WTC11 (cell line): Measurements from ENCODE around the gene COL9A1. TPM values are rescaled to one million over a fixed set of nuclear protein-coding genes. Genes with fewer than 3 reads are reported as not detected.

ENCODE experiments used
- ATAC-seq: fragments of 200-7000 bp; cut with Tn5 transposase; 2 replicates; pipeline ENCODE4 v1.10.0; 2021; ENCODE audit warnings: mild to moderate bottlenecking, moderate library complexity
- CTCF ChIA-PET: fragments of 300-600 bp; sonication (Branson Sonifier 250); formaldehyde crosslinking; loops from one replicate; lab custom pipeline; 2021; ENCODE audit warnings: antibody characterized with exemption; lab: Charles Lee
- POLR2A ChIA-PET: fragments of 350-600 bp; sonication (Branson Sonifier 250); formaldehyde crosslinking; loops from one replicate; lab custom pipeline; 2021; ENCODE audit warnings: antibody characterized with exemption; lab: Charles Lee
- DNase-seq: peaks from one replicate; pipeline ENCODE4 v3.0.0; 2021; ENCODE audit warnings: low spot score
- H3K27ac Mint-ChIP-seq: 2 replicates; pipeline ENCODE4 v1.8.0; 2021; ENCODE audit warnings: mixed read lengths
- H3K27me3 Mint-ChIP-seq: 2 replicates; pipeline ENCODE4 v1.8.0; 2021; ENCODE audit warnings: low read depth, mild to moderate bottlenecking, moderate library complexity, mixed read lengths
- H3K36me3 Mint-ChIP-seq: 2 replicates; pipeline ENCODE4 v1.8.0; 2021; ENCODE audit warnings: mixed read lengths
- H3K4me1 Mint-ChIP-seq: 2 replicates; pipeline ENCODE4 v1.8.0; 2022; ENCODE audit warnings: mixed read lengths
- H3K4me3 Mint-ChIP-seq: 2 replicates; pipeline ENCODE4 v1.8.0; 2021; ENCODE audit warnings: mild to moderate bottlenecking, moderate library complexity, mixed read lengths
- H3K9me3 Mint-ChIP-seq: 2 replicates; pipeline ENCODE4 v1.8.0; 2021; ENCODE audit warnings: mixed read lengths
- CDX4 ChIP-seq: fragments of 250-450 bp; sonication (Bioruptor Pico); IDR thresholded peaks from 2 replicates; pipeline ENCODE4 v1.9.0; 2021; ENCODE audit warnings: moderate library complexity, mild to moderate bottlenecking, inconsistent platforms, borderline replicate concordance
- EMX1 ChIP-seq: fragments of 250-450 bp; sonication (Bioruptor Pico); IDR thresholded peaks from 2 replicates; pipeline ENCODE4 v1.8.0; 2021; ENCODE audit warnings: mild to moderate bottlenecking
- ERG ChIP-seq: fragments of 250-450 bp; sonication (Bioruptor Pico); IDR thresholded peaks from 2 replicates; pipeline ENCODE4 v1.8.0; 2021; ENCODE audit warnings: mild to moderate bottlenecking
- ETV6 ChIP-seq: sonication (generic); formaldehyde crosslinking; IDR thresholded peaks from 2 replicates; pipeline ENCODE4 v1.8.1; 2022; ENCODE audit warnings: mild to moderate bottlenecking, missing genetic modification reagents
- GRHL2 ChIP-seq: fragments of 250-450 bp; sonication (Bioruptor Pico); IDR thresholded peaks from 2 replicates; pipeline ENCODE4 v1.8.0; 2022; ENCODE audit warnings: mild to moderate bottlenecking, moderate library complexity; ENCODE audit not compliant: insufficient replicate concordance, severe bottlenecking
- GTF2I ChIP-seq: fragments of 250-450 bp; sonication (Bioruptor Pico); conservative IDR thresholded peaks from 2 replicates; pipeline ENCODE4 v1.4.0; 2021; ENCODE audit warnings: mild to moderate bottlenecking
- JUN ChIP-seq: sonication (generic); formaldehyde crosslinking; IDR thresholded peaks from 2 replicates; pipeline ENCODE4 v1.8.0; 2023; ENCODE audit warnings: mild to moderate bottlenecking, missing genetic modification reagents
- NFATC4 ChIP-seq: fragments of 250-450 bp; sonication (Bioruptor Pico); IDR thresholded peaks from 2 replicates; pipeline ENCODE4 v1.9.0; 2021; ENCODE audit warnings: mild to moderate bottlenecking
- NFE2L1 ChIP-seq: sonication (generic); formaldehyde crosslinking; IDR thresholded peaks from 2 replicates; pipeline ENCODE4 v1.8.1; 2023; ENCODE audit warnings: missing genetic modification reagents
- PRDM15 ChIP-seq: sonication (generic); formaldehyde crosslinking; IDR thresholded peaks from 2 replicates; pipeline ENCODE4 v1.8.0; 2022; ENCODE audit warnings: missing genetic modification reagents
- SP1 ChIP-seq: sonication (generic); formaldehyde crosslinking; conservative IDR thresholded peaks from 2 replicates; pipeline ENCODE4 v1.8.1; 2022; ENCODE audit warnings: missing genetic modification reagents
- TP53 ChIP-seq: sonication (generic); formaldehyde crosslinking; IDR thresholded peaks from 2 replicates; pipeline ENCODE4 v1.8.1; 2023; ENCODE audit warnings: mild to moderate bottlenecking, missing genetic modification reagents
- ZNF219 ChIP-seq: sonication (generic); formaldehyde crosslinking; IDR thresholded peaks from 2 replicates; pipeline ENCODE4 v1.8.0; 2023; ENCODE audit warnings: missing genetic modification reagents, mild to moderate bottlenecking, borderline replicate concordance
- ZNF263 ChIP-seq: sonication (generic); formaldehyde crosslinking; IDR thresholded peaks from 2 replicates; pipeline ENCODE4 v1.8.1; 2022; ENCODE audit warnings: low read depth, mild to moderate bottlenecking, moderate library complexity, missing genetic modification reagents
- ZNF423 ChIP-seq: fragments of 250-450 bp; sonication (Bioruptor Pico); IDR thresholded peaks from 2 replicates; pipeline ENCODE4 v2.1.2; 2022; ENCODE audit warnings: mild to moderate bottlenecking, moderate library complexity
- total RNA-seq: library from RNA; stranded (reverse); gene quantifications from 3 replicates; pipeline ENCODE4 v1.2.3, GENCODE V29; 2021
- TF ChIP-seq, protein P1 (sequence below): sonication (generic); formaldehyde crosslinking; IDR thresholded peaks from 2 replicates; pipeline ENCODE4 v1.8.0; 2023; ENCODE audit warnings: mild to moderate bottlenecking, missing genetic modification reagents
- TF ChIP-seq, protein P2 (sequence below): sonication (generic); formaldehyde crosslinking; IDR thresholded peaks from 2 replicates; pipeline ENCODE4 v1.8.0; 2023; ENCODE audit warnings: missing genetic modification reagents

The COL9A1 gene
- total RNA-seq, 1 experiment from 2014 or later: 9.0 TPM

DNA sequence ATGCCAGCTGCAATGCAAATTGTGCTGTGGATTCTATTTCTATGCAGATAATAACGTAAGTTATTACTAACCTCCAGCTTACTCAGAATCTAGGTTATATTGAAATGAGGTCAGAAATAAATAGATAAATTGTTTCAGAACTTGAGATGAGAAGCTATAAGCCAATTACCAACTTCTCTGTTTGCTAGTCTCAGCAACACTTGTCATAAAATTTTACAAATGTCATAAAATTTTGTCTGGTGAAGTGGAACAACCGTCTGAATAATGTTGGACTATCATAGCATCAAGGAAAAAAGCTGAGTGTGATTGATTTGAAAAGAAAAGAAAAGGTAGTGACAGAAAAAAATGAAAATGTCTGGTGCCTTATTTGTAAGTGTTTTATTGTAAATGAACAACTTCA is 36.7 kb downstream of the COL9A1 start (continued):
- TF ChIP-seq, protein P1, sequence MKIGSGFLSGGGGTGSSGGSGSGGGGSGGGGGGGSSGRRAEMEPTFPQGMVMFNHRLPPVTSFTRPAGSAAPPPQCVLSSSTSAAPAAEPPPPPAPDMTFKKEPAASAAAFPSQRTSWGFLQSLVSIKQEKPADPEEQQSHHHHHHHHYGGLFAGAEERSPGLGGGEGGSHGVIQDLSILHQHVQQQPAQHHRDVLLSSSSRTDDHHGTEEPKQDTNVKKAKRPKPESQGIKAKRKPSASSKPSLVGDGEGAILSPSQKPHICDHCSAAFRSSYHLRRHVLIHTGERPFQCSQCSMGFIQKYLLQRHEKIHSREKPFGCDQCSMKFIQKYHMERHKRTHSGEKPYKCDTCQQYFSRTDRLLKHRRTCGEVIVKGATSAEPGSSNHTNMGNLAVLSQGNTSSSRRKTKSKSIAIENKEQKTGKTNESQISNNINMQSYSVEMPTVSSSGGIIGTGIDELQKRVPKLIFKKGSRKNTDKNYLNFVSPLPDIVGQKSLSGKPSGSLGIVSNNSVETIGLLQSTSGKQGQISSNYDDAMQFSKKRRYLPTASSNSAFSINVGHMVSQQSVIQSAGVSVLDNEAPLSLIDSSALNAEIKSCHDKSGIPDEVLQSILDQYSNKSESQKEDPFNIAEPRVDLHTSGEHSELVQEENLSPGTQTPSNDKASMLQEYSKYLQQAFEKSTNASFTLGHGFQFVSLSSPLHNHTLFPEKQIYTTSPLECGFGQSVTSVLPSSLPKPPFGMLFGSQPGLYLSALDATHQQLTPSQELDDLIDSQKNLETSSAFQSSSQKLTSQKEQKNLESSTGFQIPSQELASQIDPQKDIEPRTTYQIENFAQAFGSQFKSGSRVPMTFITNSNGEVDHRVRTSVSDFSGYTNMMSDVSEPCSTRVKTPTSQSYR: no peak
- TF ChIP-seq PRDM15 (CRISPR knock-in tag) (no peak), CDX4 (CRISPR knock-in tag) (no peak), JUN (CRISPR knock-in tag) (no peak)

- no peaks in the 10 kb centered on the region for H3K36me3 Mint-ChIP-seq
These were observed 38.6 kb downstream of the COL9A1 start for GRCh38 chr6:70264306-70264705.

More at GRCh38 chr6:70264306-70264705, 38.6 kb downstream of the COL9A1 start:
- no peak for ATAC-seq
- Mint-ChIP-seq H3K9me3 (no peaks in the 10 kb centered on the region), H3K4me1 (no peaks in the 10 kb centered on the region), H3K27me3 (no peaks in the 10 kb centered on the region), H3K4me3 (no peak overlapping the region), H3K27ac (no peak overlapping the region)
- ChIA-PET CTCF (no interaction called here), POLR2A (no interaction called here)
- DNase-seq: no peak
- no peak for TF ChIP-seq TP53 (CRISPR knock-in tag)
- TF ChIP-seq NFATC4 (CRISPR knock-in tag): no peak
- no peak for TF ChIP-seq EMX1
- no peak for TF ChIP-seq NFE2L1 (CRISPR knock-in tag)
- TF ChIP-seq, protein P2, sequence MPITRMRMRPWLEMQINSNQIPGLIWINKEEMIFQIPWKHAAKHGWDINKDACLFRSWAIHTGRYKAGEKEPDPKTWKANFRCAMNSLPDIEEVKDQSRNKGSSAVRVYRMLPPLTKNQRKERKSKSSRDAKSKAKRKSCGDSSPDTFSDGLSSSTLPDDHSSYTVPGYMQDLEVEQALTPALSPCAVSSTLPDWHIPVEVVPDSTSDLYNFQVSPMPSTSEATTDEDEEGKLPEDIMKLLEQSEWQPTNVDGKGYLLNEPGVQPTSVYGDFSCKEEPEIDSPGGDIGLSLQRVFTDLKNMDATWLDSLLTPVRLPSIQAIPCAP (CRISPR knock-in tag): no peak
- no peak for TF ChIP-seq ETV6 (CRISPR knock-in tag)
- no peak for TF ChIP-seq SP1 (CRISPR knock-in tag)
- no peak for TF ChIP-seq ZNF263
- TF ChIP-seq JUN (CRISPR knock-in tag): no peak
- TF ChIP-seq GTF2I (CRISPR knock-in tag): no peak
- TF ChIP-seq ERG (CRISPR knock-in tag): no peak
- no peak for TF ChIP-seq GRHL2
- no peak for TF ChIP-seq ZNF423
- TF ChIP-seq, protein P1: no peak
- no peak for TF ChIP-seq ZNF219 (CRISPR knock-in tag)
